IPS-20b (cell line): ENCODE results near the gene SLC27A3.
"Not testable (repeated sequence)": the region's sequence is repeated elsewhere in the genome, so short reads cannot be mapped to it uniquely, and the experiment has no call there.

Source experiments
- H3K27ac ChIP-seq: one replicate; pipeline ENCODE4 v1.5.1; 2013; ENCODE audit warnings: low read length
- H3K27me3 ChIP-seq: 2 replicates; pipeline ENCODE4 v1.6.1; 2013; ENCODE audit warnings: mild to moderate bottlenecking, low read length, inconsistent platforms; ENCODE audit not compliant: insufficient read depth
- H3K36me3 ChIP-seq: 2 replicates; pipeline ENCODE4 v1.6.1; 2013; ENCODE audit warnings: low read depth, mild to moderate bottlenecking, inconsistent platforms, low read length, moderate library complexity; ENCODE audit not compliant: insufficient read depth
- H3K4me1 ChIP-seq: 2 replicates; pipeline ENCODE4 v1.6.1; 2013; ENCODE audit warnings: mild to moderate bottlenecking, control low read depth, inconsistent platforms, low read length, moderate library complexity; ENCODE audit not compliant: insufficient read depth
- H3K4me3 ChIP-seq: 2 replicates; pipeline ENCODE4 v1.5.1; 2013; ENCODE audit warnings: mild to moderate bottlenecking, low read length, inconsistent platforms
- H3K9ac ChIP-seq: 2 replicates; pipeline ENCODE4 v1.6.1; 2013; ENCODE audit warnings: low read depth, mild to moderate bottlenecking, inconsistent platforms, low read length, moderate library complexity
- H3K9me3 ChIP-seq: 2 replicates; pipeline ENCODE4 v1.6.1; 2013; ENCODE audit warnings: mild to moderate bottlenecking, low read depth, low read length, inconsistent platforms; ENCODE audit not compliant: insufficient read depth

SLC27A3 gene

GRCh38 chr1:153766663-153767062, 8.5 kb upstream of the SLC27A3 start:
- H3K9me3 ChIP-seq, H3K4me1 ChIP-seq, H3K27me3 ChIP-seq, H3K9ac ChIP-seq, H3K27ac ChIP-seq, H3K4me3 ChIP-seq: not testable (repeated sequence)
- H3K36me3 ChIP-seq = peaks cover 91% of the 10 kb centered on the region

DNA sequence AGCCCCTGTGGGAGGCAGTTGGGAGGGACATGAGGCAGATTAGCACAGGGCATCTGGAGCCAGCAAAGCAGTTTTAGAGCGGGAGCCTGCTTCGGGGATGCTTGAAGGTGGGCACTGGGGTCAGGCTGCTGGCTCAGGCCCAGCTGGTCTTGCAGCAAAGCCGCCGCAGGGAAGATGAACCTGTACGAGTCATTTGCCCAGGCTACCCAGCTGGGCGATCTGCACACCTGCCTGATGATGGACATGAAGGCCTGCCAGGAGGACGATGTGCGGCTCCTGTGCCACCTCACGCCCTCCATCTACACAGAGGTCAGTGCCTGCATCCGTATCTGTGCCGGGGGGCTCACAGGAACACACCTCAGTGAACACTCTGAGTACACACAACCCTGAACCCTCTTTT, 7.7 kb upstream of the SLC27A3 start:
- Histone ChIP-seq H3K9me3 (no peaks in the 10 kb centered on the region), H3K4me3 (no peak overlapping the region), H3K27ac (no peak overlapping the region), H3K4me1 (peaks cover 5% of the 10 kb centered on the region; the same call in 1 of the 2 replicates), H3K36me3 (peaks cover 90% of the 10 kb centered on the region), H3K9ac (no peak overlapping the region), H3K27me3 (no peaks in the 10 kb centered on the region)

- no peak overlapping the region for H3K4me3 ChIP-seq
- peaks cover 90% of the 10 kb centered on the region for H3K36me3 ChIP-seq
- no peaks in the 10 kb centered on the region for H3K9me3 ChIP-seq
- H3K27ac ChIP-seq = no peak overlapping the region
- H3K27me3 ChIP-seq = no peaks in the 10 kb centered on the region
- H3K4me1 ChIP-seq = peaks cover 5% of the 10 kb centered on the region; the same call in 1 of the 2 replicates
- no peak overlapping the region for H3K9ac ChIP-seq
Measured at GRCh38 chr1:153768316-153769181, 6.7 kb upstream of the SLC27A3 start.

GRCh38 chr1:153769221-153769620, 6.0 kb upstream of the SLC27A3 start:
- Histone ChIP-seq H3K9ac (no peak overlapping the region), H3K27me3 (no peaks in the 10 kb centered on the region), H3K4me3 (no peak overlapping the region), H3K9me3 (no peaks in the 10 kb centered on the region), H3K4me1 (peaks cover 5% of the 10 kb centered on the region; the same call in 1 of the 2 replicates), H3K36me3 (peaks cover 90% of the 10 kb centered on the region), H3K27ac (no peak overlapping the region)

GRCh38 chr1:153770797-153771196, 4.4 kb upstream of the SLC27A3 start:
- Histone ChIP-seq H3K4me1 (peaks cover 8% of the 10 kb centered on the region; the same call in 1 of the 2 replicates), H3K4me3 (no peak overlapping the region), H3K27ac (no peak overlapping the region), H3K36me3 (peaks cover 77% of the 10 kb centered on the region), H3K9me3 (no peaks in the 10 kb centered on the region), H3K9ac (no peak overlapping the region), H3K27me3 (no peaks in the 10 kb centered on the region)

DNA sequence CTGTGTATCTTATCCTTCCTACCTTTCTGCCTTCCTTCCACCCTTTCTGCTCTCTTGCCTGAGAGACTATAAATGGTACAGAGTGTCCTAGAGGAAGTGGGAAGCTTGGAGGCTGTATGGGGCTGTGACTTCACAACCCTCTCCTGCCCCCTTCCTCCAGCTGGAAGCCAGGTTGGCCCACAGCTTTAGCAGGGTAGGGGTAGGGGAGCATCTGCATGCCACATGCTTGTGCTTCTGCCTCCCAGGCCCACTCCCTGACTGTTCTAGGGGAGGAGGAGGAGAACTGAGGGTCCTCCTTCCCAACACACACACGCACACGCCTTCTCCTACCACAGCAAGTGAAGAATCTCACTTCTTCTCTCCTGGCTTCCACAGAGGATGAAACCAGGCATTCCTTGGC, 3.9 kb upstream of the SLC27A3 start:
- H3K27me3 ChIP-seq = no peaks in the 10 kb centered on the region

DNA sequence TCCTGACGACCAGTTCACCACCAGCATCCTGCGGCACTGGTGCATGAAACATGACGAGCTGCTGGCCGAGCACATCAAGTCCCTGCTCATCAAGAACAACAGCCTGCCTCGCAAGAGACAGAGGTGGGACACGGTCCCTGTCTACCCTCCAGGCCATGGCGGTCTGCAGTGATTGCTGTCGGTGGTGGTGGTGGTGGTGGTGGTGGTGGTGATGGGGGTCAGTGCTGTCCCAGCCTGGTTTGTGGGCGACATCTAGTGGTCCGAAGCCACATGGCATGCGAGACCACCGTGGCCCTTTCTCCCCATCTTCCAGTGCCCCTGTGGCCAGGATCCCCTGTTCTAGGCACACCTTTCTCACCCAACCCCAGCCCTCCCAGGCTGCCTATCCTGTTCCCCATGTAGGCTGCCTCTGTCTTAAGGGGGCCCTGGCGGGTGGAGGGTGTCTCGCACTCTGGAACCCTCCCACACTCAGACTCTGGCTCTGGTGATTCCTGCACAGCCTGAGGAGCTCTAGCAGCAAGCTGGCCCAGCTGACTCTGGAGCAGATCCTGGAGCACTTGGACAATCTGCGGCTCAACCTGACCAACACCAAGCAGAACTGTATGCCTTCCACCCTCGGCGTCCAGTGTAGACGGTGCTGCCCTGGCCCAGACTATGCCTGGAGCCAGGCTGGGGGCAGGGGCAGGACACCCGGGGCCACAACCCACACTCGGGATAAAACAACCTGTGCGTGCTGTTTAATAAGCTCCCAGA, 3.2 kb upstream of the SLC27A3 start:
- Histone ChIP-seq H3K9ac (no peak overlapping the region), H3K4me1 (peaks cover 8% of the 10 kb centered on the region; the same call in 1 of the 2 replicates), H3K27ac (no peak overlapping the region)

More for the DNA sequence above, 3.9 kb upstream of the SLC27A3 start:
- Histone ChIP-seq H3K9me3 (no peaks in the 10 kb centered on the region), H3K4me3 (no peak overlapping the region), H3K27ac (no peak overlapping the region), H3K9ac (no peak overlapping the region), H3K4me1 (peaks cover 8% of the 10 kb centered on the region; the same call in 1 of the 2 replicates), H3K36me3 (peaks cover 73% of the 10 kb centered on the region)

DNA sequence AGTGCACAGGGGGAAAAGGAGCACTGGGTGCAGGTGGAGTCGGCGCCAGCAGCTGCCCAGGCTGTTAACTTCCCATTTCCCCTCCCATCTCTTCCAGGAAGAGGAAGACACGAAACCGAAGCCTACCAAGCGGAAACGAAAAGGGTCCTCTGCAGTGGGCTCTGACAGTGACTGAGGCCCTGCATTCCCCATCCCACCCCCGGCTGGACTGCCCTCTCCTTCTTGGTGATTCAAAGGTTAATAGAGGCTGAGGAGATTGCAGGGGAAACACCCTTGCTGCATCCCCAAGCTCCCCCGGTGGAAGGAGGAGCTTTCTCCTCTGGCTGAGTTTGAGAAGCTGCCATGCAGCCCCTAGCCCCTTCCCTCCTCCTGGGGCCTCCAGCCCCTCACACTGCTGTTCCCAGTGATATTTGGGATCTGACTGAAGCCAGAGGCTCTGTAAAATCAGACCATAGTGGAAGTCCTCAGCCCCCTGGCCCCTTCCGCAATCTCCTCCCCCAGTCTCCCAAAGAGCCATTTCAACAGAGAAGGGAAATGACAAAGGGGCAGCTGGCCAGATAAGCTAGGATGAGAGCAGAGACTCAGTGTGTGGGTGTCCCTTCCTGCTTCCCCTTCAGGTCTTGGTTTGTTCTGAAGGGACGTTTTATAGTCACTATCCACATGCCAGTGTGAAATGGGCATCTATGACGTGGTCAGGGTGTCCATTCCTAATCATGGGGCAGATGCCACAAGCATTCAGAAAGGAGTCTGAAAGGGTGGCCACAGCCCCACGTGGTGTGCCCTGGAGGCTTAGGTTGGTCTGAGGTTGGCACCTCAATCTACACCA, 1.9 kb upstream of the SLC27A3 start:
- H3K27me3 ChIP-seq = no peaks in the 10 kb centered on the region
- no peak overlapping the region for H3K27ac ChIP-seq
- peaks cover 8% of the 10 kb centered on the region; the same call in 1 of the 2 replicates for H3K4me1 ChIP-seq
- H3K9ac ChIP-seq = no peak overlapping the region
- no peak overlapping the region for H3K4me3 ChIP-seq
- no peaks in the 10 kb centered on the region for H3K9me3 ChIP-seq
- peaks cover 54% of the 10 kb centered on the region for H3K36me3 ChIP-seq

More for the DNA sequence above, 3.2 kb upstream of the SLC27A3 start:
- Histone ChIP-seq H3K4me3 (no peak overlapping the region), H3K27me3 (no peaks in the 10 kb centered on the region), H3K9me3 (no peaks in the 10 kb centered on the region), H3K36me3 (peaks cover 67% of the 10 kb centered on the region)

GRCh38 chr1:153774026-153774595, 1.1 kb upstream of the SLC27A3 start:
- no peaks in the 10 kb centered on the region for H3K9me3 ChIP-seq
- no peak overlapping the region for H3K27ac ChIP-seq
- H3K4me1 ChIP-seq = peaks cover 8% of the 10 kb centered on the region; the same call in 1 of the 2 replicates
- H3K4me3 ChIP-seq = no peak overlapping the region; the same call in 1 of the 2 replicates
- H3K9ac ChIP-seq = no peak overlapping the region
- peaks cover 46% of the 10 kb centered on the region for H3K36me3 ChIP-seq
- no peaks in the 10 kb centered on the region for H3K27me3 ChIP-seq

DNA sequence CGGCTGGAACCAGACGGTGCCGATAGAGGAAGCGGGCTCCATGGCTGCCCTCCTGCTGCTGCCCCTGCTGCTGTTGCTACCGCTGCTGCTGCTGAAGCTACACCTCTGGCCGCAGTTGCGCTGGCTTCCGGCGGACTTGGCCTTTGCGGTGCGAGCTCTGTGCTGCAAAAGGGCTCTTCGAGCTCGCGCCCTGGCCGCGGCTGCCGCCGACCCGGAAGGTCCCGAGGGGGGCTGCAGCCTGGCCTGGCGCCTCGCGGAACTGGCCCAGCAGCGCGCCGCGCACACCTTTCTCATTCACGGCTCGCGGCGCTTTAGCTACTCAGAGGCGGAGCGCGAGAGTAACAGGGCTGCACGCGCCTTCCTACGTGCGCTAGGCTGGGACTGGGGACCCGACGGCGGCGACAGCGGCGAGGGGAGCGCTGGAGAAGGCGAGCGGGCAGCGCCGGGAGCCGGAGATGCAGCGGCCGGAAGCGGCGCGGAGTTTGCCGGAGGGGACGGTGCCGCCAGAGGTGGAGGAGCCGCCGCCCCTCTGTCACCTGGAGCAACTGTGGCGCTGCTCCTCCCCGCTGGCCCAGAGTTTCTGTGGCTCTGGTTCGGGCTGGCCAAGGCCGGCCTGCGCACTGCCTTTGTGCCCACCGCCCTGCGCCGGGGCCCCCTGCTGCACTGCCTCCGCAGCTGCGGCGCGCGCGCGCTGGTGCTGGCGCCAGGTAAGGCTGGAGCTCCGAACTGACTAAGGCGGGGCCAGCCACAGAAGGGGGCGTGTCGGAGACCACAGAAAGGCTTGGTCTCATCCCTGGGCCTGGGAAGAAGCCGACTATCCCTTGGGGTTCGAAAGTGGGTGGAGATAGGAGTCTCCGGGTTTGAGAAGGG, 486 bp downstream of the SLC27A3 start:
- H3K4me3 ChIP-seq = peak overlapping the region; percentile 91
- peak overlapping the region; percentile 90; the same call in 1 of the 2 replicates for H3K9ac ChIP-seq
- H3K4me1 ChIP-seq = peaks cover 4% of the 10 kb centered on the region; the same call in 1 of the 2 replicates
- peak overlapping the region; percentile 78 for H3K27ac ChIP-seq
- peaks cover 30% of the 10 kb centered on the region for H3K36me3 ChIP-seq
- H3K27me3 ChIP-seq = no peaks in the 10 kb centered on the region
- H3K9me3 ChIP-seq = no peaks in the 10 kb centered on the region
